Activated CD4-positive, alpha-beta T cell treated with anti-CD3 and anti-CD28 coated beads, Interleukin-2, Interleukin-6, amounts not matched to agents 100 ng/mL and 50 ng/mL, durations not matched to agents 16 hours and 8 hours (primary cell): ENCODE data around the gene MRTO4.
A peak's percentile ranks its signal among the peaks of the same experiment; 100 is the strongest.
"Not testable (repeated sequence)": the region's sequence is repeated elsewhere in the genome, so short reads cannot be mapped to it uniquely, and the experiment has no call there.

Experiments
- DNase-seq: peaks from one replicate; pipeline ENCODE4 v3.0.0-alpha.2; 2020

The MRTO4 gene

DNA sequence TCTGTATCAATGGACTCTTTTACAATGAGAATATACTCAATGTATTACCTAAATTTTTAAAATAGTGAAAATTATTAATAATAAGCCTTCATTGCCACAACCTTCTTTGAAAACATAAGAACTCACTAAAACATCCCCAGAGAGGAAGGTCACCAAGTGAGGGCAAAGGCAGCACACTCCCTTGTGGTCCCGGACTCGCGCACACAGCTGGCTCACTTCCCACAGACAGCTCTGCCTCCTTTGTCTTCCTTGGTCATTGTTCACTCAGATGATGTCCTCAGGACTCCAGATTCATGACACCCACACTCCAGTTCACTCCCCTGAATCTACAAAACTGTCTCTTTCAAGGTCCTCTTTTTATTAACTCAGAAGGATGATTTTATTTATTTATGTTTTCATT lies 22.4 kb upstream of the MRTO4 start:
- no peak for DNase-seq

- DNase-seq = no peak
Observed at GRCh38 chr1:19229828-19230325, 21.7 kb upstream of the MRTO4 start.

- not testable (repeated sequence) for DNase-seq
Observed at GRCh38 chr1:19231736-19232523, 19.7 kb upstream of the MRTO4 start.

DNA sequence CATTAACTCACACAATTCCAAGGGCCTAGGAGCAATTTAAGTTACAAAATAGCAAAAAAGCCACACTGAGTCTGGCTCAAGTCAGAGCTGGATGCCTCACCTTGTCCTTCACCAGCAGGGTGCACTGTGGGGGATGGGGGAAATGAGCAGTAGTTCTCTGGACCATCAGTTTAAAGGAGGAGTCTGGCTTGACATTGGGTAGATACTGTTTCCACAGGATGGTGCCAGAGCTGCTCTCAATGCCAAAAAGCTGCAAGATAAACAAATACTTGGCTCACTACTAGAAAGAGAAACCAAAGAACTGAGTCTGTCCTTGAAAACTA lies 19.1 kb upstream of the MRTO4 start:
- no peak for DNase-seq

DNA sequence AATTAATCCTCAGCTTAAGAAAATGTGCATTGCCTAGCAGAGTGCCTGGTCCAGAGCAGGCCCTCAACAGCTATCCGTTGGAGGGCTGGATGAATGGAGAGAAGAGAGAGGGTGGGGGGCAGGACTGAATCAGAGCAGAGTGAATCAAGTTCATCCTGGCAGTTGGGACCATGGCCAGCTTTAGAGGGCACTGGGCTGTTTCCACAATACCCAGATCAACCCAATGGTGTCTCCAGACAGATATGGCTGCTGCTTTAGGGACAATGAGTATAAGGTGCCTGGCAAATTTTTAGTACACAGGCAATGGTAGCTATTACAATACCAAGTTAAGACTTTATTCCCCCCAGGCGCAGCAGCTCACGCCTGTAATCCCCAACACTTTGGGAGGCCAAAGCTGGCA lies 17.4 kb upstream of the MRTO4 start:
- DNase-seq = no peak

DNA sequence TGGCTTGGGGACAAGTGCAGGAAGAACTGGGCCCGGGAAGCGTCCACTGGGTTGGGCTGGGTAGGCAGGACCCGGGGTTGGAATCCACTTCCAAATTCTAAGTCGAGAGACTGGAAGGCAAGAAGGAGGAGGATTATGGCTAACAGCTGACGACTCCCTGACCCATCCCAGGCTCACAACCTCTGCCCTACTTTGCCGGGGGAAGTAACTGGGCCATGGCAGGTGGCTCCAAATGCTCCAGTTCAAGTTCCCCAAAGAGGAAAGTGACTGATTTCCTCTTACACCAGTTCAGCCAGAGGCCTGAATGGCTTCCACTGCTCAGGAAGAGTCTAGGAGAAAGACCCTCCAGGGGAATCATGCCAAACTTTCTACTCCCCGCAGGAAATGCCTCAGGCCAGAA lies 11.7 kb upstream of the MRTO4 start:
- DNase-seq = no peak

DNA sequence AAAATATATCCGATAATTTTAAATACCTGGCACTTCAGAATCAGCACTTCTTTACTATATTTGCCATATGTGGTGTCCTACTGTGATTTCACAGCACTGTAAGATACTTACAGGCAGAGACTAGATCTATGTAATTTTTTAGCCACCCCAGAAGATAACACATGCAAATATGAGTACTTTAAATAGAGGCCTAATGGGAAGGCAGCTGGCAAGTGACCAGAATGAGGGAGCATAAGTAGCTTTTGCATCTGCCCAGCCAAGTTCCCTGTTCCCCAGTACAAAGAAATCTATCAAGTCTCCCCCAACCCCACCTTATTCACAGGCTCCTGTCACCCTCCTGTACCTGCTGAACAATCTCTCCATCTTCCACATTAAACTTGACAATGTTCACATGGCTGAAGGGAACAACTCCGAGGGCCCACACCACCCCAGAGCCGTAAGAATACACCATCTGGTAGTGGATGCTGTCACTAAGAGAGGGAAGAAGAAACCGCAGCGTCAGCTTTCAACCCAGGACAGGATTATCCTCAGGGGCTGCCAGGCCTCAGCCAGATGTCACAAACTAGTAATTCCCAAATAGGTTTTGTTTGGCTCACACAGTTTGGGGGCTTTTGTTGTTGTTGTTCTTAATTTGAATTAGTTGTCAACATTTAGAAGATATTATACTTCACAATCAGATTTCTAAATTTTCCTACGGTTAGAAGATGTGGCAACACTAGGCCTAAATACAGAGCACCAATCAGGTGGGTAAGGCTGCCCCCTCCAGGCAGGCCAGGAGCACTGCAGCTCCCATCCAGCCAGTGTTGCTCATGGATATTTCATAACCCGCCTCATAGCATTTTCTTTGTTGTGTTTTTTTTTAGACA lies 10.7 kb upstream of the MRTO4 start:
- DNase-seq = peak; percentile 81

DNA sequence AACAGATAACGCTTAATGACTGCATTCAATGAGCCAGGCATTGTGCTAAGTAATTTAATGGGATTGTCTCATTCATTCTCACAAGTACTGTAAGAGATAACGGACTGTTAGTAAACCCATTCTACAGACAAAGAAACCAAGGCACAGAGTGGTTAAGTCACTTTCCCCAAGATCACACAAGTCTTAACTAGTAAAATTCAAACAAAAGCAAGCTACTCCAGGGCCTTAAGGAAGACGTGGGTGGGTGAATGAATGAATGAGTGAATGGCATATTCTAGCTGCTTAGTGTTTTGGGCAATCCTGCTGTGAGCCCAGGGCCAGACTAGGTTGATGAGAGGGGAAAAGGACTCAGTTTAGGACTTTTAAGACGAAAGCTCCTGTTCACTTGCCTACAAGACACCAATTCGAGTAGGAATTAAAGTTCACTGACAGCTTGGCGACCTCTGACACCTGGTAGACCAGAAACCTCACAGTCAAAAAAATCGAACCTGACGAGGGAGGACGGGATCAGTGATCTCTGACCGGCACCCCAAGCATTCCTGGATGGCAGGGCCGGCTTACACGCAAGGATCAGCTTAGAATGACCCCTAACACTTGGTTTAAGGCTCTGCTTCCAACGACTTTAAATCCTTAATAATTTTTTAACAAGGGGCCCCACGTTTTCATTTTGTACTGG lies 838 bp upstream of the MRTO4 start:
- no peak for DNase-seq

GRCh38 chr1:19254416-19254815 lies 2.8 kb downstream of the MRTO4 start:
- no peak for DNase-seq

DNA sequence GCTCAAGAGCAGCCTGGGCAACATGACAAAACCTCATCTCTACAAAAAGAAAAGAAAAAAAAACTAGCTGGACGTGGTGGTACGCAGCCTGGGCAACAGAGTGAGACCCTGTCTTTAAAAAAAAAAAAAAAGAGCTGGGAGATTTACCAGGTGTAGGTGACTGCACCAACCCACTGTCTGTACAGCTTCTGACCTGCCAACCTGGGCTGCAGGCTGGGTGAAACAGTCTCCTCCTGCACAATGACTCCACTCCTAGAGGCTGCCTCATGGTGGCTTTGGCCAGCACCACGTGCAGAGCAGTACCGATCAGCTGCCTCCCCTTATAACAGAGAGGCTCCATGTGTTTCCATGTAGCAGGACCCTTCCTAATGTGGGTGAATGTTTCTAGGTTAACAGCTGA lies 3.7 kb downstream of the MRTO4 start:
- no peak for DNase-seq

- not testable (repeated sequence) for DNase-seq
Observed at GRCh38 chr1:19256301-19256700, 4.7 kb downstream of the MRTO4 start.

- peak; percentile 27 for DNase-seq
Observed at GRCh38 chr1:19257178-19257914, 5.7 kb downstream of the MRTO4 start.

- no peak for DNase-seq
Observed at GRCh38 chr1:19258353-19258752, 6.7 kb downstream of the MRTO4 start.

DNA sequence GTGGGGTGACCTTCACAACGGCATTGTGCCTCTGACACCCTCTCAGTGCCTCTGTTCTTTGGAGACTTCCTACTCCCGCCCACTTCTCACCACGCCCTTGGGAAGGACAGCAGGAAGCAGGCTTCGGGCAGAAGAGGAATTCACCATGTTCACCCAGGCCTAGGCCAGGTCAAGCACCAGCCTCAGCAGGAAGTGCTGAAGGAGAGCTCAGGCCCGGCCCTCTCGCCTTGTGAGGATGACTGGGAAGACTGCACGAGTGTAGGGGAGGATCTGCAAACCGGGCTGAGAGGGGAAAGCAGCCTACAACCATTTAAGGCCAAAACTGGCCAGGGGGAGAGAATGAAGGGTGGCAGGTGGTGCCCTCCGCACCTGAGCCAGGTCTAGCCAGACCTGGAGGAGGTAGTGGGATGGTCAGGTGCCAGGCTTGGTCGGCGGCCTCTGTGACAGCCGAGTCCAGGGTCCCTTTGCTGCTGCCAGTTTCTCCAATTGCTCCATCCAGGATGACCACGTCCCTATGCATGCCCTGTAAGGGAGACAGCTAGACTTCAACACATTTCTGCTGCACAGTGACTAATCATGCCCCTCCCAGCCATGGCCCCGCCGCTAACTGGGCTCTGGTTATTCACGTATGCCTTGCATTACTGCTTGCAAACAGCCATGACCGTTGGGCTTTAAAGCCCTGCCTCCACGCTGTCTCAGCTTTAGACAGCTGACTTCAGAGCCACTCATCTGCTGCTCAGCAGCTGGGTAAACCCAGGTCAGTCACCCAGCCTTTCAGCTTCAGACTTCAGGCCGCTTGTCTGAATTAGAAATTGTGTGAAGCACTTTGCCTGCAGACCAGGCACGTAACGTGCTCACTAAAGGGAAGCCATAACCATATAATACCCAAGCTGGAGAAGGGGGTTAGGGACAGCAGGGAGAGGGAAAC lies 8.9 kb downstream of the MRTO4 start:
- DNase-seq = no peak

- no peak for DNase-seq
Observed at GRCh38 chr1:19262047-19262446, 10.4 kb downstream of the MRTO4 start.

GRCh38 chr1:19262744-19263143 lies 11.1 kb downstream of the MRTO4 start:
- no peak for DNase-seq

- DNase-seq = no peak
Observed at GRCh38 chr1:19268445-19268844, 16.8 kb downstream of the MRTO4 start.

DNA sequence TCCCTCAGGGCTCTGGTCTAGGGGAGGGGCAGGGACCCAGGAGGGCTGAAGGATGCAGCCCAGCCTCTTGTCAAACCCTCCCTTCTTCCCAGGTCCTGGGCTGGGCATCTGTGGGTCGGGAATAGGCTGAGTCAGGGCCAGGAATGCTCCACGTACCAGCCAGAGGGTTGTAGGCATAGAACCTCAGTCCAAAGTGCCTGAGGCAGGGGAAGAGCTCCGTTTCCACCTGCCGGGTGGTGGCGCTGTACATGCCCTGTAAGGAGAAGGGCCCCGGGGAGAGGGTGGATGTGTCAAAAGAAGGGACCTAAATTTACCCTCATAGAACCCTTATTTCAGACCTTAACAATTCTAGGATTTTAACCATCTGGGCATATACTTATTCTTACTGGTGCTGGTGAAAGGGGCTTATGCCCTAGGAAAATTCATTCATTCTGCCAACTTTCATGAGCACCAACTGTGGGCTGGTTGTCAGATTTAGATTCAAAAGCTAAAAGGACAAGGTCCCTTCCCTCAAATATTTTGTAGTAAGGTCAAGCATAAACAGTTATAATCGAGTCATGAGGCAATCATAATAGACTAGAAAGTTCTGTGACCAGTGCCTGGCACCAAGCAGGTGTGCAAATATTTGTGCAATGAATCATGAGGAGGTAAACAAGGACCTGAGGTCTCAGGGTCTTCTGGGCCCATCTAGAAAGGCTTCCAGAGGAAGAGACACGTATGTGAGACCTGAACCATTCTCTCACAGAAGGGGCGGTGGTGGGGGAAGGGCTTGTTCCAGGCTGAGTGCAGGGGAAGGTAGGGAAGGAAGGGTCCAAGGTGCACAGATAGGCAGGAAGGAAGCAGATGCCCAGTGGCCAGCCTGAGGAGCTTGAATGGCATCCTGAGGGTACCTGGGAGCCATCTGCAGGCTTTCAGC lies 18.1 kb downstream of the MRTO4 start:
- not testable (repeated sequence) for DNase-seq

- DNase-seq = not testable (repeated sequence)
Observed at GRCh38 chr1:19270343-19270730, 18.7 kb downstream of the MRTO4 start.

DNA sequence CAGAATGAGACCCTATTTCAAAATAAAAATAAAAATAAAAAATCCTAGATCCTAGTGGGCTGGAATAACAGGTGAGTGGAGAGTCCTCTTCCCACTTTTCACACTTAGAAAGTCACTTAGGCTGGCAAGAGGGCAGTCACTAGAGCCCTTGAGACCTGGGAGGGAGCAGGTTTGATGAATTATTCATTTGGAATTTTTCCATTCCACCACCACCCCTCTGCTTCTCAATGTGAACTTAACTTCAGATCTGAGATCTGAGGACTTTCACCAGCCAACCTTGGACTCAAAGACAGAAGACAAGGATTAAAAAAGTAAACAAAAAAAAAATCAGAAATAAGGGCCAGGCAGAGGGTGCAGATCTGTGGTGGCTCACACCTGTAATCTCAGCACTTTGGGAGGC lies 20.5 kb downstream of the MRTO4 start:
- DNase-seq = no peak
